ENCODE data around the gene TTLL9.
A peak's percentile ranks its signal among the peaks of the same experiment; 100 is the strongest.

Gene TTLL9

DNA sequence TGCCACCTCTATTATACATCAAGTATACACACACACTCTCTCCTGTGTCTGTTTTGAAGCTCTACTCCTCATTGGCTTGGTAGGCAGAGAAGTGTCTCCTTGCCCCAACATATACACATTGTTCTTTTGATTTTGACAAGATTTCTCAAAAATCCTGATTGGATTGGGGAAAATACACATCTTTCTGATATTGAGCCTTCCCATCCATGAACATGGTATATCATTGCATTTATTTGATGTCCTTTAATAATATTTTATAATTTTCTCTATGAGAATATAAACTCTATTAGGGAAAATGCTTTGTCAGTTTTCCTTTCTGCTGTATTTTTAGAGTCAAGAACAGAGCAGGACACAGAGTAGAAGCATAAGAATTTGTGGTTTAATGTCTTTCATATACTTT lies 7.2 kb downstream of the TTLL9 start:
- DNase-seq (ENCODE audit: insufficient read length, low spot score) (no peak), FAIRE-seq (no peak)

DNA sequence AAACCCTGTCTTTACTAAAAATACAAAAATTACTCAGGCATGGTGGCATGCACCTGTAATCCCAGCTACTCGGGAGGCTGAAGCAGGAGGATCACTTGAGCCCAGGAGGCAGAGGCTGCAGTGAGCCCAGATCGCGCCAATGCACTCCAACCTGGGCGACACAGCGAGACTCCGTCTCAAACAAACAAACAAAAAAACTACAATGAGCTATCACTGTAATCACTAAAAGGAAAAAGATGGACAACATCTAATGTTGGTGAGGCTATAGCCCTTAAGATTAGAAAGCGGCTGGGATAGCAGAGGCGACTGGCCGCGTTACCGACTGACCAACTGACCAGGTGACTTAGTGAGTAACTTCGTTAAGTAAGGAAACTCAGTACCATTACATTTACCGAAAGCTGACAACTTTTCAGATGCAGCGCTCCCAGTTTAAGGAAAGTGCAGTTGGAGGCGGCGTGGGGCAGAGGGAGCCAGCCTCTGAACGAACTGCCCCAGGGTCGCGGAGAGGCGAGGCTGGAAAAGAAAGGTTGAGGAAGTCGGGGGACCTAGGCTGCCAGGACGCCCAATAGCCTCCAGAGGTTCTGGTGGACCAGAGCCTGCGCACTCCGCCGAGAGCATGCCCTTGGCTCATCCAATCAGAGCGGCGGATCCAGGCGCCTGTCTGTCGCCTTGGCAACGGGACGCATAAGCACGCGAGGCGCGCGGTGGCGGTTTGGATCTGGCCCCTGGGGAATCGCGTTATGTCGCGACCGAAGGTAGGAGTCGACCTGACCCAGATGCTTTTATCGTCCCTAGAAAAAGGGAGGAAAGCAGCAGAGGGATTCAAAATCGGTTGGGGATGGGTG lies 8.9 kb downstream of the TTLL9 start:
- FAIRE-seq: peak; percentile 86
- DNase-seq (ENCODE audit: insufficient read length, low spot score): peak; percentile 97

DNA sequence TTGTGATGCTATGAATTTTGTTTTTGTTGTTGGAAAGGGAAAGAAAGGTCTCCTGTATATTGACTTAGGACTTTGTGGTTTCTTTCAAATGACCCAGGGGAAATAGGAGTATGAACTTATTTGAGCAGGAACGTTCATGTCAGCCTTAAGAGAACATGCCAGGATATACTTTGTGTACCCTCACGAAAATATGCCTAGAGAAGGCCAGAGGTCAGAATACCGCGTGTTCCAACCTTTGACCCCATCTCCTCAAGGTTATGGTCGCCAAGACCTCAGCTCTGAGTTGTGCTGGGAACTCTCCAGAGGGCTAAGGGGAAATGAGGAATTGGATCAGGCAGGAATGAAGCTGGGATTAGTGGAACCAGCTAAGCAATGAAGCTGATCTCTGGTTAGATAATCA lies 11.5 kb downstream of the TTLL9 start:
- DNase-seq (ENCODE audit: insufficient read length, low spot score) (no peak), FAIRE-seq (peak; percentile 16)

DNA sequence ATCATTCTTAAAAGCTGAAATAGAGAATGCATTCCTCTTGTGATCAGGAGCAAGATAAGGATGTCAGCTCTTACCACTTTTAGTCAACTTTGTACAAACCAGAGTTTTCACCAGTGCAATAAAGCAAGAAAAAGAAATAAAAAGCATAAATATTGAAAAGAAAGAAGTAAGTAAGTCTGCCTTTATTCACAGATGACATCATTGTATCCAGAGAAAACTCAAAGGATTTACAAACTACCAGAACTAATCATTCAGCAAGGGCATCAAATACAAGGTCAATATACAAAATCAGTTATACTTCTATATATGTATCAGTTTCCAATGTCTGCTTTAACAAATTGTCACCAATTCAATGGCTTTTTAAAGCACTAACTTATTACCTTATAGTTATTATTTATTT lies 13.4 kb downstream of the TTLL9 start:
- no peak for DNase-seq (ENCODE audit: insufficient read length, low spot score)
- FAIRE-seq: no peak

DNA sequence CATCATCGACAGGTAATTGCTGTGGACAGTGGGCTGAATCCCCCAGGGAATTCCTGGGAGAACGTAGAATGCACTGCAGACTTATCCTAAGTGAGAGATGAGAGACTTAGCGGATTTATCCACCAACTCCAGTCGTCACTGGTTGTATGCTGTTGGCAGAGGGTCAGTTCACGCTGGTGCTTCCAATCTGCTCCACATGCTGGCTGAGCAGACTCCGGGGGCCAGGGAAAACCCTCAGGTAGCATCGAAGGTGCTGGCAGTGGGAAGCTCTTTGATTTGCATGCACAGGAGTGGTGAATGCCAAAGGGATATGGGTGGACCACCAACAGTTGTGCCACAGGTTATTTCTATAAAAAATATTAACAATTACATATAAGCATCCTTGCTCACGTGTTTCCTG lies 20.2 kb downstream of the TTLL9 start:
- DNase-seq (ENCODE audit: insufficient read length, low spot score): no peak
- FAIRE-seq: no peak

DNA sequence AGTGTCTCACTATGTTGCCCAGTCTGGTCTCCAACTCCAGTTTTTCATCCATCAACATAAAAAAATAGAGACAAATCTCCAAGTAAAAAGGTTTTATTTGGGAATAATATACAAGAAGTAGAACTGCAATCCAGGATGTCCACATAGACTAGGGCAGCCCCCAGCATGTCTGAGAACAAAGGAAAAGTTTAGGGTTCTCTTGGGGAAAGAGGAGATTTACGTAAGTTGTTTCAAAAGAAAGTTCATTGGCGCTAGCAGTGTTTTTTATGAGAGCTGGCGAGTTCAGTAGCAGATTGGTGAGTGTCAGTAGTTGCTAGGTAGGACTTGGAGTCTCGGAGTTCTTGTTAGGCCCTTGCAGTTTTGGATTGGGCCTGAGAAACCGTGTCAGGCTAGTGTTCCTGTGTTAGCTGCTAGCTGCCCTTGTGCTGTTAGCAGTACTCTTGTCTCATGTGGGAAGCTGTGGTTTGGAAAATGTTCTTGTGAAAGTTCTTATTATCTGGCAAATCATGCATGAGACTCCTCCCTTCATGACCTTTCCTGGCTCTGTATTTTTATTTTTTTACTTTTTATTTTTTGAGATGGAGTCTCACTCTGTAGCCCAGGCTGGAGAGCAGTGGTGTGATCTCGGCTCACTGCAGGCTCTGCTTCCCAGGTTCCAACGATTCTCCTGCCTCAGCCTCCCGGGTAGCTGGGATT lies 24.7 kb downstream of the TTLL9 start:
- DNase-seq (ENCODE audit: insufficient read length, low spot score) (no peak), FAIRE-seq (no peak)

DNA sequence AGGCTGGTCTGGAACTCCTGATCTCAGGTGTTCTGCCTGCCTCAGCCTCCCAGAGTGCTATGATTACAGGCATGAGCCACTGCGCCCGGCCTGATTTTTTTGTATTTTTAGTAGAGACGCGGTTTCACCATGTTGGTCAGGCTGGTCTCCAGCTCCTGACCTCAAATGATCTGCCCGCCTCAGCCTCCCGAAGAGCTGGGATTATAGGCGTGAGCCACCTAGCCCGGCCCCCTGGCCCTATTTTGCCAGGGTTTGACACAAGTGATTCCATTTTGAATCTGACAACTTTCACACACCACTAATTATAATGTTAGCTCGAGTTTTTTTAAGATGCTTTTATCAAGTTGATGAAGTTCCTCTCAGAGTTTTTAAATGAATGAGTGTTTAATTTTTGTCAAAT lies 25.6 kb downstream of the TTLL9 start:
- DNase-seq (ENCODE audit: insufficient read length, low spot score) (no peak), FAIRE-seq (no peak)

DNA sequence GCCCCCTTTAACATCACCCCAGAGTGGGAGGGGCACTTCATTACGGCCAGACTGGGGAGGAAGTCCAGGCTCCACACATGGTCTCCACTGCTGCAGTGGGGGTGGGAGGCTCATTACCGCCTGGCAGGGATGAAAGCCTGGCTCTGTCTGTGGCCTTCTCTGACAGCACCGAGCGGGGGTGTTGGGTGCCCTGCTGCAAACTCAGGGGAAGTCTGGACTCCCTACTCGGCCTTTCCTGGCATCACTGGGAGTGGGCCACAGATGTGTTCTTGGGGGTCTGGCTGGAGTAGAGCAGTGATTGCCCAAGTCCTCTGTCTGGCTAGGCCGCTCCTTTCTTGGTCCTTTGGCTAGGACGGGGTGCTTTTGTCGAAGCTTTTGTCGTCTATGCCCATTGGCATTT lies 27.1 kb downstream of the TTLL9 start:
- FAIRE-seq: no peak
- no peak for DNase-seq (ENCODE audit: insufficient read length, low spot score)

DNA sequence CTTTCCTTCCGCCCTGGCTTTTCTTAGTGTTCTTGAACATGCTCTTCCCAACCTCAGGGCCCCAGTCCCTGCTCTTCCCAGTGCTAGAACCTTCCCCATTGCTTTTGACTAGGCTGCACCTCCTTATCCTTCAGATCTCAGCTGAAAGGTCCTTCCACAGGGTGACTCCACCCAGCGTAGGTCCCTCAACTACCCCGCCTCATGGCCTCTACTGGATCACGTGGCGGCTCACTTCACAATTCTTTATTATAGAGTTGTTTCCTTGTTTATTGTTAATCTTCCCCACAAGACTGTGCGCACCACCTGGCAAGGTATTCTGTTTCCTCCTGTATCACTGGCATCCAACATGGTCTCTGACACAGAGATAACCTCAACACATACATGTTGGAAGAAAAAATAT lies 31.2 kb downstream of the TTLL9 start:
- DNase-seq (ENCODE audit: insufficient read length, low spot score) (no peak), FAIRE-seq (no peak)

DNA sequence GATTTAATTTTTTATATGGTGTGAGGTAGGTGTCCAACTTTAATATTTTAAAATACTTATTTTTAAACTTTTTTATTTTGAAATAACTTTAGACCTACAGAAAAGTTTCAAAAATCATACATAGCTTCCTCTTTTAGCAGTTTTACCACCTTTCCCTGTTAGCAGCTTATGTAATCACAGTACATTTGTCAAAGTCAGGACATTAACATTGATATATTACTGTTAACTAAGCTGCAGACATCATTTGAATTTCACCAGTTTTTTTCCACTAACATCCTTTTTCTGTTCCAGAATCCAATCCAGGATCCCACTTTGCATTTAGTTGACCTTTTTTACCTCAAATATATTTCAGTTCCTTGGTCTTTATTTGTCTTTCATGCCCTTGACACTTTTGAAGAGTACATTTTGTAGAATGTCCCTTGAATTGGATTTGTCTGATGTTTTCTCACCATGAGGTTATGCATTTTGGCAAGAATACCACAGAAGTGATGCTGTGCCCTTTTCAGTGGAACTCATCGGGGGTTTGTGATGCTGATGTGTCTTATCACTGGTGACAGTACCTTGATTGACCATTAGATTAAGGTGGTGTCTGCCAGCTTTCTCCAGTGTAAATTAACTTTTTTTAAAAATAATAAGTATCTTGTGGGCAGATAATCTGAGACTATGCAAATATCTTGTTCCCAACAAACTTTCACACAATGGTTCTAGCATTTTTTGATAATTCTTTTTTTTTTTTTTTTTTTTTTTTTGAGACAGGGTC lies 33.4 kb downstream of the TTLL9 start:
- DNase-seq (ENCODE audit: insufficient read length, low spot score) (no peak), FAIRE-seq (no peak)

DNA sequence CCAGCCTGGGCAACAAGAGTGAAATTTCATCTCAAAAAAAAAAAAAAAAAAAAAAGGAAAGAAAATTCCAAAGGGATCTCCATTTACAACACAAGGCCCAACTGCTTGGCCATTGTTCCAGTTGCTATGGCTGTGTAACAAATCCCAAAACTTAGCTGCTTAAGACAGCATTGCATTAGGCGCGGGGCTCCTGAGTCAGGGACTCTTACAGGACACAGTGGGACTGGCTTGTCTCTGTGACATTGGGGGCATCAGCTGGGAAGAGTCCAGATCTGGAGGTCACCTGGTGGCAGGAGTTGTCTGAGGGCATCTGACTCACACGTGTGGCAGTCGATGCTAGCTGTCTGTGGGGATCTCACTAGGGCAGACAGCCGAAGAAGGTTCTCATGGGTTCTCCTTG lies 35.6 kb downstream of the TTLL9 start:
- FAIRE-seq (no peak), DNase-seq (ENCODE audit: insufficient read length, low spot score) (no peak)

DNA sequence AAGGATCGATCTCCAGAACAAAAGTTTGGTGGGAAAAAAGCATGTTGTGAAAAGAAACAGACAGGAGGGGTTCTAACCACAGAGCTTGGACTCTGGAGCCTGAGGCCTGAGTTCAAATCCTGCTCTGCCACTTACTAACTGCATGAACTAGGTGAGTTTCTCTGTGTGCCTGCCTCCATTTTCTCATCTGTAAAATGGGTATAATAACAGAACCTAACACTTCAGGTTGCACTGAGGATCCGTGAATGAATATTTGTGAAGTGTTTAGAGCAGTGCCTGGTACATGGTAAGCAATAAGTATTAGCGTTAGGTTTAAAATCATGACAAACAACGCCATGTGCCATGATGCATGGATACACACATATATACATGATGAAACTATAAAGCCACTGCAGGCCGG lies 36.6 kb downstream of the TTLL9 start:
- no peak for FAIRE-seq
- no peak for DNase-seq (ENCODE audit: insufficient read length, low spot score)

DNA sequence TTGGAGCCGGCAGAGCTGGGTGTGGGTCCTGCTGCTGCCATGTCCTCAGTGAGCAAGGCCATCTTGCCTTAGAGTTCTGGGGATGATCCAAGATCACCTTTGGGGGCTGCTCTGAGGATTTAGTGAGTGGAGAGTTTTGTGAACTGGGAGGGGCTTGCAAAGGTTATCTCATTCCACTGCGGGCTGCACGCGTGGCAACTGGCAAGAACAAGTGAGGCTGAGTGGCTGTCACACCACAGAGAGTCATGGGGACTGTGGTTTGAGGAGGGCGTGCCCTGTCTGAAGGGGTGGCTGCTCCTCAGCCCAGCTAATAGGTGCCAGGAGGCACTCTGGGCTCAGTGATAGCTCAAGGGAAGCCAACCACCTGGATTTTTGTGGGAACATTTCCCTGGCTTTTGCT lies 37.6 kb downstream of the TTLL9 start:
- no peak for DNase-seq (ENCODE audit: insufficient read length, low spot score)
- no peak for FAIRE-seq

DNA sequence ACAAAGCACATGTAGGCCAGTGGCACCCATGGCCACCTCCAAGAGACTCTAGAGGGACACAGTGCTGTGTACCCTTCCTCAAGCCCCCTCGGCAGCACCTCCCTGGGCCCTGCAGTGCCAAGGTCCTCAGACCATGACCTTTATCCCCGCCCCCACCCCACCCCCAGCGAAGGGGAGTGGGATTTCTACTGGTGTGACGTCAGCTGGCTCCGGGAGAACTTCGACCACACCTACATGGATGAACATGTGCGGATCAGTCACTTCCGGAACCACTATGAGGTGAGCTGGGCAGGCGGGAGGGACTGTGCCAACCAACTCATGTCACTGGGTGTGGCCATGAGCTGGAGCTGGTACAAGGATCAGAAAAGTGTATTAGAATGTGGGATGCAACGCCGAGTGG lies 38.0 kb downstream of the TTLL9 start:
- DNase-seq (ENCODE audit: insufficient read length, low spot score) (no peak), FAIRE-seq (no peak)

DNA sequence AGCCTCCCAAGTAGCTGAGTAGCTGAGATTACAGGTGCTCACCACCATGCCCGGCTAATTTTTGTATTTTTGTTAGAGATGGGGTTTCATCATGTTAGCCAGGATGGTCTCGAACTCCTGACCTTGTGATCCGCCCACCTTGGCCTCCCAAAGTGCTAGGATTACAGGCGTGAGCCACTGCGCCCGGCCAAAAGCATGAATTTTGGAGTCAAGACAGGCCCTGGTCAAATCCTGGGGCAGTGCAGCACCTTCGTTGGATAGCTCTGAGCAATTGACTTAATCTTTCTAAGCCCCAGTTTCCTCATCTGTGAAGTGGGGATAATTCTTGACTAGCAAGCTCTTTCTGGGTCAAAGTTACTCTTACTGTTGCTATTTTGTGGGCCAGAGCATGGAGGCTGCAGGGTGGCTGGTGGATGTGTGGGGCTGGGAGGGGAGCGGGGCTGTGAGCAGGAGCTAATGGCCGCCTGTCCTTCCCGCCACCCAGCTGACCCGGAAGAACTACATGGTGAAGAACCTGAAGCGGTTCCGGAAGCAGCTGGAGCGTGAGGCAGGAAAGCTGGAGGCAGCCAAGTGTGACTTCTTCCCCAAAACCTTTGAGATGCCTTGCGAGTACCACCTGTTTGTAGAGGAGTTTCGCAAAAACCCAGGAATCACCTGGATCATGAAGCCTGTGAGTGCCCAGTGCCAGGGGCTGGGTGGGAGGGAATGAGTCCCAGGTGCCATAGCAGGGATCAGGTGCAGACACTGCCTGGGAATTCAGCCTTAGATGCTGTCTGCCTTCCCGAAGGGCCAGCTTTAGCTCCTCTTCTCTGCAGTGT lies 39.0 kb downstream of the TTLL9 start:
- DNase-seq (ENCODE audit: insufficient read length, low spot score) (no peak), FAIRE-seq (no peak)

DNA sequence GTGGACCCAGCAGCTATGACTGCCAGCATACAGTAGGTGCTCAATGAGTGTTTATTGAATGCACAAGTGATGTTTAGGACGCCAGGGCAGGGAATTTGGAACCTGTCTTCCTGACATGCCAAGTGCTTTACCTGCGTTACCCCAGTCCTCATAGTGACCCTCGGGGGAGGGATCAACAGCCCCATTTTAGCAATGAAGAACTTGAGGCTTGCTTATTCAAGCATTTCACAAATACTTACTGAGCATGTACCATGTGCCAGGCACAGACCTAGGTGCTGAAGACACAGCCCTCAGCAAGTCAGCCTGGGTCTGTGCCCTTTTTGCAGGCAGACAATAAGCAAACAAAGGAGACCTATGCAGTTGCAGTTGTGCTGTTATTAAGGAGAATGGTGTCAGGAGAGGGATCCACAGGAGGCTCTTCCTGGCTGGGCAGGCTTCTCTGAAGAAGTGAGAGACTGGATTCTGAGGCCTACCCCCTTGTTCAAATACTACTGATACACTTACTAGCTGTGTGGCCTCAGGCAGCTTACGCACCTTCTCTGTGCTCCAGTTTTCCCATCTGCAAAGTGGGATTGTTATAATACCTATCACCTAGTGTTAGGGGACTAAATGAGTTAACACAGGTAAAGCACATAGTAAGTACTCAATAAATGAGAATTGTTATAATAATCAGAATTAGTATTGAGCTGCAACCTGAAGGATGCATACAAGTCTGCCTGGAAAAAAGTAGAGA lies 39.8 kb downstream of the TTLL9 start:
- FAIRE-seq (no peak), DNase-seq (ENCODE audit: insufficient read length, low spot score) (no peak)

DNA sequence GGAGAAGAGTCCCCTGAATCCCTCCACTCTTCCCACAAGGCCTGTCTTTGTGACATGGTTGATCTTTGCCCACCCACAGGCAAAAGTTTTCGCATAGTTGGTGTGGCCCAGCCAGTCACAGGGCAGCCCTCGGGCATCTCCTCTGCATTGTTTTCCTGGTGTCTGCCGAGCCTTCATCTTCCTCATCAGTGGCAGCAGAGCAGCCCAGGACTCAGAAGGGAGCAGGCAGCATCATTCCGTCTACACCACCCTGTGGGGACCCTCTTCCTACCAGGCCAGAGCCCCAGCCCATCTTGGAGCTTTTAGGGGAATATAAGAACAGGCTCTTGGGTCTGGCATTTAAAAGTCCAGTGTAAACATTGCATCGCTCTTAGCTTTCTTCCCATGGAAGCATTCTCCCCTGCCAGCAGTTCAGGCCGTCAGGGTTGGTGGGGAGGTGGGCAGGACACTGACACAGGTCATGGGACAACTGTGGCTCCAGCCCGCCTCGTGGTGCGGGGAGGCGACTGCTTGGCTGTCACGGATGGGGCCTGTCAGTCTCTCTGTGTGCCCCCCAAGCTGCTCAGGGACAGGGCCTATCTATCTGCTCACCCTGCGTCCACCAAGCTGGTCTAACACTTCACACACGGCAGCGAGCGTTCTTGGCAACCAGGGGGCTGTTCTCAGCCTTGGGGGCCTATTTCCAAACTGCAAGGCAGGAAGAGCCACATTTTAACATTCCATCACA lies 43.2 kb downstream of the TTLL9 start:
- no peak for DNase-seq (ENCODE audit: insufficient read length, low spot score)
- no peak for FAIRE-seq

DNA sequence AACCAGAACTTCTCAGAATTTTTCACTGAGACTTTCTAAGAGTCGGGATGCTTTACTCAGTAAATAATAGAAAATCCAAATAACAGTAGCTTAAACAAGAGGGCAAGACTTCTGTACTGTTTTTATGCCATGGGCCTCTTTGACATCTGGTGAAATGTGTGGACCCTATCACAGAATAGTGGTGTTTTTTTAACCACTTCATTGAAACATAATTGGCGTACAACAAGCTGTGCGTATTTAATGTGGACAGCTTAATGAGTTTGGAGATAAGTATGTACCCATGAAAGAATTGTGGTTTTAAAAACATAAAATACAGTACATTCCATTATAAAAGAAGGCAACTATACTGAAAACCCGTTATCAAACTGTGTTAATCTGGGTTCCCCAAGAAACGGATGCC lies 43.7 kb downstream of the TTLL9 start:
- no peak for DNase-seq (ENCODE audit: insufficient read length, low spot score)
- FAIRE-seq: no peak

DNA sequence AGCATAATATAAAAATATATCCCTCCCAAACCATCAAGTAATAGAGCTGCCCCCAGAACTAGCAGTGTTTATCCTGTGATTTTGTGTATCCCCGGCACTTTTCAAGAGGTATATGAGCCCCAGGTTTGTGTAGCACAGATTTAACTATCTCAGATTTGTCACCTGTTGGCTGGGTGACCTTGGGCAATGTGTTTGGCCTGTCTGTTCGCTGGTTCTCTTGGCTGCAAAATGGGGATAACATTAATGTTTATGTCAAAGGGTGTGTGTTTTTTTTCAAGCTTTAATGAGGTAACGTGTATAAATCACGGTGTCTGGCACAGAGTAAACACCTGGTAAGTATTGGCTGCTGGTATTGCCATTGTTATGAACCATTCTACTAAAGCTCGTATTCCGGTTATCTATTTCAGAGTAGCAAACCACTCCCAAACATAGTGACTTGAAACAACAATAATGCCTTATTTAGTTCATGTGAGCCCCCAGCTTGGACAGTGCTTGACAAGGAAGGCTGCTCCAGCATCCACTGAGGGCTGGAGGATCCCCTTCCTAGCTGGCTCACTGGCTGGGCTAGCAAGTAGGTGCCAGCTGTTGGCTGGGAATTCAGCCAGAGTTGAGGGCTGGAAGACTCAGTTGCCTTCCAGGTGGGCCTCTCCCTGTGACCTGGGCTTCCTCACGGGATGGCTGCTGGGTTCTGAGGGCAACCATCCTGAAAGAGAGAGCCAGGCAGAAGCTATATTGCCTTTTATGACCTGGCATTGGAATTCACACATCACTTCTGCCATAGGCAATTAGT lies 45.3 kb downstream of the TTLL9 start:
- no peak for DNase-seq (ENCODE audit: insufficient read length, low spot score)
- FAIRE-seq: no peak

All from HTR-8/SVneo (cell line).